Caco-2 (cell line): ENCODE results near the gene NNT. TPM values are rescaled to one million over a fixed set of nuclear protein-coding genes. Genes with fewer than 3 reads are reported as not detected.

ENCODE experiments used
- BruUV-seq: library from RNA; stranded (reverse); fragments of 400-500 nt; replicated peaks from 2 replicates; lab custom pipeline; 2021; lab: Mats Ljungman, UMichigan
- CTCF ChIA-PET: fragments of 300-600 bp; sonication (Branson Sonifier 250); formaldehyde crosslinking; loops from one replicate; lab custom pipeline; 2022; ENCODE audit warnings: antibody characterized with exemption; lab: Charles Lee
- POLR2A ChIA-PET: fragments of 300-600 bp; sonication (Branson Sonifier 250); formaldehyde crosslinking; loops from one replicate; lab custom pipeline; 2022; ENCODE audit warnings: antibody characterized with exemption; lab: Charles Lee
- DNase-seq, 2 experiments: peaks; one replicate each; pipeline versions ENCODE4 v3.0.0 to v3.0.0-alpha.2; 2020 to 2022
- H3K27me3 ChIP-seq: replicated peaks from 2 replicates; pipeline ENCODE4 v1.6.0; 2011; ENCODE audit warnings: low read length; ENCODE audit not compliant: control insufficient read depth, insufficient read depth
- H3K36me3 ChIP-seq: 2 replicates; pipeline ENCODE4 v1.5.1; 2011; ENCODE audit warnings: low read length; ENCODE audit not compliant: control insufficient read depth, insufficient read depth
- H3K4me1 ChIP-seq: fragments of 250-450 bp; sonication (Bioruptor Pico); 2 replicates; pipeline ENCODE4 v1.5.1; 2020; ENCODE audit warnings: mild to moderate bottlenecking
- H3K4me3 ChIP-seq: 2 replicates; pipeline ENCODE4 v1.5.1; 2011; ENCODE audit warnings: low read depth, mild to moderate bottlenecking, control low read depth, low read length
- H3K9me3 ChIP-seq: fragments of 250-450 bp; sonication (Bioruptor Pico); 2 replicates; pipeline ENCODE4 v1.5.1; 2020; ENCODE audit warnings: mild to moderate bottlenecking, moderate library complexity
- H3K27ac Mint-ChIP-seq: one replicate; pipeline ENCODE4 v1.8.0; 2022; ENCODE audit warnings: mixed read lengths; ENCODE audit not compliant: unreplicated experiment
- H3K27me3 Mint-ChIP-seq: one replicate; pipeline ENCODE4 v1.8.0; 2022; ENCODE audit warnings: mixed read lengths; ENCODE audit not compliant: insufficient read depth, unreplicated experiment
- H3K36me3 Mint-ChIP-seq: one replicate; pipeline ENCODE4 v1.8.0; 2022; ENCODE audit warnings: mild to moderate bottlenecking, mixed read lengths; ENCODE audit not compliant: insufficient read depth, unreplicated experiment
- H3K4me1 Mint-ChIP-seq: one replicate; pipeline ENCODE4 v1.8.0; 2022; ENCODE audit warnings: low read depth, mixed read lengths; ENCODE audit not compliant: unreplicated experiment
- H3K4me3 Mint-ChIP-seq: one replicate; pipeline ENCODE4 v1.8.0; 2022; ENCODE audit warnings: mild to moderate bottlenecking, moderate library complexity, mixed read lengths; ENCODE audit not compliant: unreplicated experiment
- H3K9me3 Mint-ChIP-seq: one replicate; pipeline ENCODE4 v1.8.0; 2022; ENCODE audit warnings: mixed read lengths; ENCODE audit not compliant: unreplicated experiment
- intact Hi-C: fragments of 100-400 bp; cut with micrococcal nuclease; formaldehyde crosslinking; loops from one replicate; pipeline ENCODE4 v1.10.0; 2022; ENCODE audit not compliant: unreplicated experiment
- total RNA-seq: library from RNA; stranded (reverse); gene quantifications from 2 replicates; pipeline ENCODE4 v1.2.3, GENCODE V29; 2022
- TF ChIP-seq, protein P1 (sequence below), 2 experiments: fragments of 200-600 bp in 1 of 2; IDR thresholded peaks; 1 replicate in 1 of 2; 2 replicates in 1 of 2; pipeline versions ENCODE4 v1.5.1 to v1.8.0; 2011 to 2022; ENCODE audit warnings: antibody characterized with exemption in 1 of 2, control low read depth in 1 of 2, inconsistent platforms in 1 of 2, low read depth in 1 of 2, low read length in 1 of 2, mild to moderate bottlenecking in 1 of 2, moderate library complexity in 1 of 2; ENCODE audit not compliant: insufficient read depth in 1 of 2, severe bottlenecking in 1 of 2, unreplicated experiment in 1 of 2

NNT gene
- total RNA-seq, 1 experiment from 2014 or later = 44.8 TPM

DNA sequence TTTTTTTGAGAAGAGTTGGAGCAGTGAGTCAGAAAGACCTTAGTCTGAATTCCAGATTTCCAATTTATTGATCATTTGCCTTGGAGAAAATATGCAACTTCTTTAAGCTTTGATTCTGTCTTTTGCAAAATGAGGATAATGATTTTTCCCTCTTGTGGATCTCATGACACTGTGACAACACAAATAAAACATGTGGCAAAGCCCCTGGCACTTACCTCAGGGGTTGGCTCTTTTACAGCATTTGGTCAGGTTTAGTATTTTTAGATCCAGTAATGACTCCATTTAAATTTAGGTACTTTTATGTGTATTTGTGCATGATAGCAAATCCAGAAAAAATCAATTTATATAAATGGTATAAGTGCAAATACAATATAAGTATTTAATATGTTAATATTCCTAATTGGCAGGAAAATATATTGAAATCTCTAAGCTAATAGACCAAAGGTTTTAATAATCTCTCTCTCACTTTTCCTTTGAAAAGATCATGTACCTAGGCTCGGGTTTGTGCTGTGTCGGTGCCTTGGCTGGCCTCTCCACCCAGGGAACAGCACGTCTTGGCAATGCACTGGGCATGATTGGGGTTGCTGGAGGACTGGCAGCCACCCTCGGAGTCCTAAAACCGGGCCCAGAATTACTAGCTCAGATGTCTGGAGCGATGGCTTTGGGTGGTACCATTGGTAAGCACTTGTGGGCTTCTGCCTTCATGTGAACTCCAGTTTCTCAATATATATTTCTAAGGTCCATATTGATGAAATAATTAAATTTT lies 49.7 kb downstream of the NNT start:
- no peak overlapping the region for H3K4me3 Mint-ChIP-seq
- BruUV-seq = no TSS peak
- H3K9me3 ChIP-seq = no peaks in the 10 kb centered on the region
- ChIA-PET CTCF (interaction anchor here (0.8 kb wide), 1 partner anchor 21 kb away, joined by 6 read pairs; no protein-coding TSS in a partner anchor), POLR2A (no interaction called here)
- H3K27me3 Mint-ChIP-seq = no peaks in the 10 kb centered on the region
- TF ChIP-seq, protein P1, sequence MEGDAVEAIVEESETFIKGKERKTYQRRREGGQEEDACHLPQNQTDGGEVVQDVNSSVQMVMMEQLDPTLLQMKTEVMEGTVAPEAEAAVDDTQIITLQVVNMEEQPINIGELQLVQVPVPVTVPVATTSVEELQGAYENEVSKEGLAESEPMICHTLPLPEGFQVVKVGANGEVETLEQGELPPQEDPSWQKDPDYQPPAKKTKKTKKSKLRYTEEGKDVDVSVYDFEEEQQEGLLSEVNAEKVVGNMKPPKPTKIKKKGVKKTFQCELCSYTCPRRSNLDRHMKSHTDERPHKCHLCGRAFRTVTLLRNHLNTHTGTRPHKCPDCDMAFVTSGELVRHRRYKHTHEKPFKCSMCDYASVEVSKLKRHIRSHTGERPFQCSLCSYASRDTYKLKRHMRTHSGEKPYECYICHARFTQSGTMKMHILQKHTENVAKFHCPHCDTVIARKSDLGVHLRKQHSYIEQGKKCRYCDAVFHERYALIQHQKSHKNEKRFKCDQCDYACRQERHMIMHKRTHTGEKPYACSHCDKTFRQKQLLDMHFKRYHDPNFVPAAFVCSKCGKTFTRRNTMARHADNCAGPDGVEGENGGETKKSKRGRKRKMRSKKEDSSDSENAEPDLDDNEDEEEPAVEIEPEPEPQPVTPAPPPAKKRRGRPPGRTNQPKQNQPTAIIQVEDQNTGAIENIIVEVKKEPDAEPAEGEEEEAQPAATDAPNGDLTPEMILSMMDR (IDR thresholded peaks at IDR 0.05; ENCODE audit: insufficient read depth in 1 of 2, low read depth in 1 of 2, low read length in 1 of 2, severe bottlenecking in 1 of 2, unreplicated experiment in 1 of 2) = no peak
- DNase-seq = no peak
- H3K27ac Mint-ChIP-seq = no peak overlapping the region
- H3K4me1 ChIP-seq = no peaks in the 10 kb centered on the region
- no peaks in the 10 kb centered on the region for H3K36me3 ChIP-seq
- no peaks in the 10 kb centered on the region for H3K9me3 Mint-ChIP-seq
- no peaks in the 10 kb centered on the region for H3K36me3 Mint-ChIP-seq
- no peaks in the 10 kb centered on the region for H3K27me3 ChIP-seq
- no peak overlapping the region for H3K4me3 ChIP-seq
- no peaks in the 10 kb centered on the region for H3K4me1 Mint-ChIP-seq
- intact Hi-C loops = no loop called here

DNA sequence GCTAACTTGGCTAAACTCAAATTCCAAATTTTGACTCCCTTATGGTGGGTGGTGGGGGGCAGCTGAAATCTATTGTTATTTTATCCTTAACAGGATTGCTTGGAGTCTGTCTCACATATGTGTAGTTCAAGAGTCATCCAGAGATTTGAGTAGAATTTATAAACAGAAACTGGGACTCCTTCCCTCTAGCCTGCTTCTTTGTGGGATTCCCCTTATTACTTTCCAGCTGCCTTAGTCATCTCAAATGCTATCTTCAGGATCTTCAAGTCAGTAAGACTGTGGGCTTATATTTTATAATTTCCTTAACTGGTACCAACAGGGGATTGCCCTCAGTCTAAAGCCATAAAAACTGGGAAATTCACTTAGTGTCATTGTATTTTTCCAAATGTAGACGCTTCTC lies 55.5 kb downstream of the NNT start:
- TF ChIP-seq, protein P1 (IDR thresholded peaks at IDR 0.05; ENCODE audit: insufficient read depth in 1 of 2, low read depth in 1 of 2, low read length in 1 of 2, severe bottlenecking in 1 of 2, unreplicated experiment in 1 of 2) = no peak
- H3K27me3 ChIP-seq = no peaks in the 10 kb centered on the region
- ChIA-PET CTCF (no interaction called here), POLR2A (no interaction called here)
- intact Hi-C loops = no loop called here
- no TSS peak for BruUV-seq
- H3K4me1 ChIP-seq = no peaks in the 10 kb centered on the region
- no peaks in the 10 kb centered on the region for H3K36me3 Mint-ChIP-seq
- no peak overlapping the region for H3K4me3 Mint-ChIP-seq
- no peaks in the 10 kb centered on the region for H3K27me3 Mint-ChIP-seq
- H3K4me3 ChIP-seq = no peak overlapping the region
- H3K4me1 Mint-ChIP-seq = no peaks in the 10 kb centered on the region
- no peak overlapping the region for H3K27ac Mint-ChIP-seq
- DNase-seq = no peak
- H3K9me3 ChIP-seq = no peaks in the 10 kb centered on the region
- no peaks in the 10 kb centered on the region for H3K9me3 Mint-ChIP-seq
- no peaks in the 10 kb centered on the region for H3K36me3 ChIP-seq

DNA sequence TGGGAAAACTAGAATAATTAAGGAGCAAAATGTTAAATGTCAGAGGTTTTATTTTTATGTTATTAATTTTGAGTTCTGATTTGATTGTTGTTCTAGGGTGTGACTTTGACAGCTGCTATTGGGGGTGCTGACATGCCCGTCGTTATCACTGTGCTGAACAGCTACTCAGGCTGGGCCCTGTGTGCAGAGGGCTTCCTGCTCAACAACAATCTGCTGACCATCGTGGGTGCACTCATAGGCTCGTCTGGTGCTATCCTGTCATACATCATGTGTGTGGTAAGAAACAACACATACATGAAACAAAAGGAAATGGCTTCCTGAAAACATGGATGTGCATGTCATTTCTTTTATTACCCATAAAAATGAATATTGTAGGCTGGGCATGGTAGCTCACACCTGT lies 56.1 kb downstream of the NNT start:
- Mint-ChIP-seq H3K4me3 (no peak overlapping the region), H3K36me3 (no peaks in the 10 kb centered on the region), H3K27me3 (no peaks in the 10 kb centered on the region), H3K9me3 (no peaks in the 10 kb centered on the region), H3K4me1 (no peaks in the 10 kb centered on the region), H3K27ac (no peak overlapping the region)
- intact Hi-C loops = no loop called here
- H3K27me3 ChIP-seq = no peaks in the 10 kb centered on the region
- POLR2A ChIA-PET = no interaction called here
- TF ChIP-seq, protein P1 (IDR thresholded peaks at IDR 0.05; ENCODE audit: insufficient read depth in 1 of 2, low read depth in 1 of 2, low read length in 1 of 2, severe bottlenecking in 1 of 2, unreplicated experiment in 1 of 2) = no peak
- DNase-seq = no peak
- no peaks in the 10 kb centered on the region for H3K4me1 ChIP-seq
- no peak overlapping the region for H3K4me3 ChIP-seq
- BruUV-seq = no TSS peak
- H3K36me3 ChIP-seq = no peaks in the 10 kb centered on the region
- H3K9me3 ChIP-seq = no peaks in the 10 kb centered on the region
- CTCF ChIA-PET = no interaction called here
